ENCODE results near the gene ALDH1A3.

Gene ALDH1A3

DNA sequence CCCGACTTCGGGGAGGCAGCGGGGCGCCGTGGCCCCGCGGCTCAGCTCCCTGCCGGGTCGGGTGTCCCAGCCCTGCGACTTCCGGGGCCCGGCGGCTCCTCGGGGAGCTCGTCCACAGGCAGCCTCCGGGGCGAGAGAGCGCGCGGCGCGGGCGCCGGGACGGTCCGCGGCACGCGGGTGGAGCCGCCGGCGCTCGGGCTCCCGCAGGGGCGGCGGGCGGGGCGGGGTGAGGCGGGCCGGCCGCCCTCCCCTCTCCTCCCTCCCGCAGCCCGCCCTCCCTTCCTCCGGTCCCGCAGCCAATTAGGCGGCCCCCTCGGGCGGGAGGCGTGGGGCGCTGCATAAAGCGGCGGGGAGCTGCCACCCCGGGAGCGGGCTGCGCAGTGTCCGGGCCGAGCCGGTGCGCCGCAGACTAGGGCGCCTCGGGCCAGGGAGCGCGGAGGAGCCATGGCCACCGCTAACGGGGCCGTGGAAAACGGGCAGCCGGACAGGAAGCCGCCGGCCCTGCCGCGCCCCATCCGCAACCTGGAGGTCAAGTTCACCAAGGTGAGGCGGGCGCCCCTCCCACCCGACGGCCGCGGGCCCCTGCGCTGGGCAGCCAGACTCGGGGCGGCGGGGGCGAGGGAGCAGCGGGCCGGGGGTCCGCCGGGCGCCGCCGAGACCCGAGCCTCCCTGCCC lies at the start of gene ALDH1A3:
Gene ALDH1A3 (plus strand): TSS at position 368 of the 675 bp plus-strand sequence. CDS start 77 bp downstream, at position 445.
- Histone ChIP-seq H3K27ac (ENCODE audit: low read depth, low read length) (no peak within 1 kb of the TSS), H3K4me1 (ENCODE audit: control insufficient read depth in 5 of 5, insufficient read depth in 5 of 5, low read length in 5 of 5) (peaks cover 0 to 15% (median 7%) of the 10 kb centered on the region in 5 donors), H3K4me3 (ENCODE audit: low read depth in 1 of 5, low read length in 5 of 5) (peak within 1 kb of the TSS; percentile 40 to 68 (median 57)), H3K27me3 (ENCODE audit: control insufficient read depth in 5 of 5, insufficient read depth in 4 of 5, low read length in 5 of 5) (peaks cover 0 to 29% (median 14%) of the 10 kb centered on the region in 5 donors), H3K9me3 (ENCODE audit: control insufficient read depth in 5 of 5, low read length in 5 of 5) (no peaks in the 10 kb centered on the region), H3K9ac (ENCODE audit: low read length in 5 of 5) (peak within 1 kb of the TSS in 2 of 5 donors; percentile 20 to 66), H3K36me3 (ENCODE audit: control insufficient read depth in 5 of 5, insufficient read depth in 5 of 5, low read length in 5 of 5) (no peaks in the 10 kb centered on the region)

DNA sequence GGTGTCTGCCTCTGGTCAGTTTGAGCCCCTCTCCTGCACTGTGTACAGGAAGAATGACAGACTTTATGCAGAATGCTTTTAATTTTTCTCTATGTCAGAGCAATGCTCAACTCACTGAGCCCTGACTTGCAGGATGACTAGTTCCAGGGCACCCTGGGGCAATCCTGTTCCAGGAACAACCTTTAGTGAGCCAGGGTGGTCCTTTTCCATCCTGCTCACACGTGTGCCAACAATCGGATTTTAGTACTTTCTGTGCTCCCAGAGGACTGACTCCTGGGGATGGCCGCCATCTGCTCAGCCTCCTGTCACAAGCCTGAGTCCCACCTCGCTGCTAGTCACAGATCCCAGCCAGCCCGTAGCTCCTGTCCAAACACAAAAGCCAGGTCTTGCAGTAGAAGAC lies 48.2 kb upstream of the ALDH1A3 start:
- Histone ChIP-seq H3K27ac (ENCODE audit: low read depth, low read length) (no peak overlapping the region), H3K27me3 (ENCODE audit: control insufficient read depth in 5 of 5, insufficient read depth in 4 of 5, low read length in 5 of 5) (no peaks in the 10 kb centered on the region), H3K4me3 (ENCODE audit: low read depth in 1 of 5, low read length in 5 of 5) (no peak overlapping the region), H3K9ac (ENCODE audit: low read length in 5 of 5) (no peak overlapping the region), H3K9me3 (ENCODE audit: control insufficient read depth in 5 of 5, low read length in 5 of 5) (peaks cover 0 to 8% (median 4%) of the 10 kb centered on the region in 5 donors), H3K4me1 (ENCODE audit: control insufficient read depth in 5 of 5, insufficient read depth in 5 of 5, low read length in 5 of 5) (no peaks in the 10 kb centered on the region), H3K36me3 (ENCODE audit: control insufficient read depth in 5 of 5, insufficient read depth in 5 of 5, low read length in 5 of 5) (no peaks in the 10 kb centered on the region)

- no peak overlapping the region for H3K27ac ChIP-seq (ENCODE audit: low read depth, low read length)
- H3K9me3 ChIP-seq (ENCODE audit: control insufficient read depth in 5 of 5, low read length in 5 of 5) = peaks cover 0 to 8% (median 4%) of the 10 kb centered on the region in 5 donors
- no peak overlapping the region for H3K9ac ChIP-seq (ENCODE audit: low read length in 5 of 5)
- no peaks in the 10 kb centered on the region for H3K36me3 ChIP-seq (ENCODE audit: control insufficient read depth in 5 of 5, insufficient read depth in 5 of 5, low read length in 5 of 5)
- H3K27me3 ChIP-seq (ENCODE audit: control insufficient read depth in 5 of 5, insufficient read depth in 4 of 5, low read length in 5 of 5) = no peaks in the 10 kb centered on the region
- H3K4me1 ChIP-seq (ENCODE audit: control insufficient read depth in 5 of 5, insufficient read depth in 5 of 5, low read length in 5 of 5) = no peaks in the 10 kb centered on the region
- H3K4me3 ChIP-seq (ENCODE audit: low read depth in 1 of 5, low read length in 5 of 5) = no peak overlapping the region
Measured at GRCh38 chr15:100832149-100832942, 47.3 kb upstream of the ALDH1A3 start.

GRCh38 chr15:100833417-100834389 lies 45.9 kb upstream of the ALDH1A3 start:
- Histone ChIP-seq H3K9me3 (ENCODE audit: control insufficient read depth in 5 of 5, low read length in 5 of 5) (no peaks in the 10 kb centered on the region), H3K27me3 (ENCODE audit: control insufficient read depth in 5 of 5, insufficient read depth in 4 of 5, low read length in 5 of 5) (no peaks in the 10 kb centered on the region), H3K9ac (ENCODE audit: low read length in 5 of 5) (no peak overlapping the region), H3K36me3 (ENCODE audit: control insufficient read depth in 5 of 5, insufficient read depth in 5 of 5, low read length in 5 of 5) (no peaks in the 10 kb centered on the region), H3K4me3 (ENCODE audit: low read depth in 1 of 5, low read length in 5 of 5) (no peak overlapping the region), H3K27ac (ENCODE audit: low read depth, low read length) (no peak overlapping the region), H3K4me1 (ENCODE audit: control insufficient read depth in 5 of 5, insufficient read depth in 5 of 5, low read length in 5 of 5) (no peaks in the 10 kb centered on the region)

DNA sequence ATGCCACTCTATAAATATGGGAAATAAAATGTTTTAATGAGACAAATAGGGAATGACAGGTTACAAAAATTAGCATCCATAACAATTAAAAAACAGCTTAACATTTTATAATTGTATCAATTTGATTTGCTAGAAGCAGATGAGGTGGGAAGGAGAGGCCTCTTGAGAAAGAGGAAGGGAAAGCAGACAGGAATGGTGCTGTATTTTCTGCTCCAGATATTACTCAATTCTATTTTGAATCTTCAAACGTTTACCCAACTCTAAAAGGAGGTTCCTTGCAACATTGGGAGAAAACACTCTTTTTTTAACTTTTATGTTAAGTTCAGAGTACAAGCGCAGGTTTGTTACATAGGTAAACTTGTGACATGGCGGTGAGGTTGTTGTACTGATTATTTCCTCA lies 44.9 kb upstream of the ALDH1A3 start:
- Histone ChIP-seq H3K27ac (ENCODE audit: low read depth, low read length) (no peak overlapping the region), H3K9ac (ENCODE audit: low read length in 5 of 5) (no peak overlapping the region), H3K36me3 (ENCODE audit: control insufficient read depth in 5 of 5, insufficient read depth in 5 of 5, low read length in 5 of 5) (no peaks in the 10 kb centered on the region), H3K27me3 (ENCODE audit: control insufficient read depth in 5 of 5, insufficient read depth in 4 of 5, low read length in 5 of 5) (no peaks in the 10 kb centered on the region), H3K9me3 (ENCODE audit: control insufficient read depth in 5 of 5, low read length in 5 of 5) (no peaks in the 10 kb centered on the region), H3K4me1 (ENCODE audit: control insufficient read depth in 5 of 5, insufficient read depth in 5 of 5, low read length in 5 of 5) (no peaks in the 10 kb centered on the region), H3K4me3 (ENCODE audit: low read depth in 1 of 5, low read length in 5 of 5) (no peak overlapping the region)

DNA sequence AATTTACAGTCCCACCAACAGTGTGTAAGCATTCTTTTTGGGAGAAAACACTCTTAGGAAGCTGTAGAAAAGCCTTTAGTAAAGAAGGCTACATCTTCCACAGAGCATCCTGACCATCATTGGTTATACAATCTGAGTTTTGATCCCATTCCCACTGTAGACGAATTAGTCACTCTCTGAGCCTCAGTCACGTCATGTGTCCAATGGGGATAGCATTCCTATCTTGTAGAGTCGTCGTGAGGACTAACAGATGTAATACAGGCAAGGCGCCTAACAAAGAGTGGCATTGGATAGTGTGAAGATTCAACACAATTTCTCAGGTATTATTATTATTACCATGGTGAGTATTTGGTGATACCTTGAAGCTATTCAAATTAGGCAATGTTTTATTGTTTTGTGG lies 44.0 kb upstream of the ALDH1A3 start:
- no peaks in the 10 kb centered on the region for H3K27me3 ChIP-seq (ENCODE audit: control insufficient read depth in 5 of 5, insufficient read depth in 4 of 5, low read length in 5 of 5)
- no peaks in the 10 kb centered on the region for H3K36me3 ChIP-seq (ENCODE audit: control insufficient read depth in 5 of 5, insufficient read depth in 5 of 5, low read length in 5 of 5)
- no peak overlapping the region for H3K9ac ChIP-seq (ENCODE audit: low read length in 5 of 5)

GRCh38 chr15:100836501-100836900 lies 43.1 kb upstream of the ALDH1A3 start:
- Histone ChIP-seq H3K27ac (ENCODE audit: low read depth, low read length) (no peak overlapping the region), H3K4me3 (ENCODE audit: low read depth in 1 of 5, low read length in 5 of 5) (no peak overlapping the region), H3K27me3 (ENCODE audit: control insufficient read depth in 5 of 5, insufficient read depth in 4 of 5, low read length in 5 of 5) (no peaks in the 10 kb centered on the region), H3K9me3 (ENCODE audit: control insufficient read depth in 5 of 5, low read length in 5 of 5) (no peaks in the 10 kb centered on the region), H3K9ac (ENCODE audit: low read length in 5 of 5) (no peak overlapping the region), H3K4me1 (ENCODE audit: control insufficient read depth in 5 of 5, insufficient read depth in 5 of 5, low read length in 5 of 5) (no peaks in the 10 kb centered on the region), H3K36me3 (ENCODE audit: control insufficient read depth in 5 of 5, insufficient read depth in 5 of 5, low read length in 5 of 5) (no peaks in the 10 kb centered on the region)

More for the DNA sequence above, 44.0 kb upstream of the ALDH1A3 start:
- Histone ChIP-seq H3K9me3 (ENCODE audit: control insufficient read depth in 5 of 5, low read length in 5 of 5) (no peaks in the 10 kb centered on the region), H3K4me1 (ENCODE audit: control insufficient read depth in 5 of 5, insufficient read depth in 5 of 5, low read length in 5 of 5) (no peaks in the 10 kb centered on the region), H3K4me3 (ENCODE audit: low read depth in 1 of 5, low read length in 5 of 5) (no peak overlapping the region), H3K27ac (ENCODE audit: low read depth, low read length) (no peak overlapping the region)

DNA sequence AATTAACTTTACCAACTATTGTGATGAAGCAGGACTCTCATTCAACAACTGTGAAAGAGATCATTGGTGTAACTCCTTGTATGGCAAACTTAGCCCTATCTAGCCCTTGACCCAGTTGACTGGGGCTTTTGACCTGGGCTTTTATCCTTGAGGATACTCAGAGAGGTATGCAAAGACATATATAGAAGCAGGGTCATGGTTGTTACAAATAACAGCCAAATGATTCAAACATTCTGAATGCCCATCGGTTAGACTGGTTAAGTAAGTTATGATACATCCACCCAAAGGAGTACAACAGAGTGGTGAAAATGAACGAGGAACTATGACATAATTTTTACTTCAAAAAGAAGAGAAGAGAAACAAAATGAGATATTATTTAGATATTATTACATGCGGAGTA lies 38.2 kb upstream of the ALDH1A3 start:
- H3K27me3 ChIP-seq (ENCODE audit: control insufficient read depth in 5 of 5, insufficient read depth in 4 of 5, low read length in 5 of 5) = no peaks in the 10 kb centered on the region
- H3K9ac ChIP-seq (ENCODE audit: low read length in 5 of 5) = no peak overlapping the region
- H3K9me3 ChIP-seq (ENCODE audit: control insufficient read depth in 5 of 5, low read length in 5 of 5) = no peaks in the 10 kb centered on the region
- no peaks in the 10 kb centered on the region for H3K36me3 ChIP-seq (ENCODE audit: control insufficient read depth in 5 of 5, insufficient read depth in 5 of 5, low read length in 5 of 5)
- H3K4me3 ChIP-seq (ENCODE audit: low read depth in 1 of 5, low read length in 5 of 5) = no peak overlapping the region
- H3K4me1 ChIP-seq (ENCODE audit: control insufficient read depth in 5 of 5, insufficient read depth in 5 of 5, low read length in 5 of 5) = no peaks in the 10 kb centered on the region
- no peak overlapping the region for H3K27ac ChIP-seq (ENCODE audit: low read depth, low read length)

DNA sequence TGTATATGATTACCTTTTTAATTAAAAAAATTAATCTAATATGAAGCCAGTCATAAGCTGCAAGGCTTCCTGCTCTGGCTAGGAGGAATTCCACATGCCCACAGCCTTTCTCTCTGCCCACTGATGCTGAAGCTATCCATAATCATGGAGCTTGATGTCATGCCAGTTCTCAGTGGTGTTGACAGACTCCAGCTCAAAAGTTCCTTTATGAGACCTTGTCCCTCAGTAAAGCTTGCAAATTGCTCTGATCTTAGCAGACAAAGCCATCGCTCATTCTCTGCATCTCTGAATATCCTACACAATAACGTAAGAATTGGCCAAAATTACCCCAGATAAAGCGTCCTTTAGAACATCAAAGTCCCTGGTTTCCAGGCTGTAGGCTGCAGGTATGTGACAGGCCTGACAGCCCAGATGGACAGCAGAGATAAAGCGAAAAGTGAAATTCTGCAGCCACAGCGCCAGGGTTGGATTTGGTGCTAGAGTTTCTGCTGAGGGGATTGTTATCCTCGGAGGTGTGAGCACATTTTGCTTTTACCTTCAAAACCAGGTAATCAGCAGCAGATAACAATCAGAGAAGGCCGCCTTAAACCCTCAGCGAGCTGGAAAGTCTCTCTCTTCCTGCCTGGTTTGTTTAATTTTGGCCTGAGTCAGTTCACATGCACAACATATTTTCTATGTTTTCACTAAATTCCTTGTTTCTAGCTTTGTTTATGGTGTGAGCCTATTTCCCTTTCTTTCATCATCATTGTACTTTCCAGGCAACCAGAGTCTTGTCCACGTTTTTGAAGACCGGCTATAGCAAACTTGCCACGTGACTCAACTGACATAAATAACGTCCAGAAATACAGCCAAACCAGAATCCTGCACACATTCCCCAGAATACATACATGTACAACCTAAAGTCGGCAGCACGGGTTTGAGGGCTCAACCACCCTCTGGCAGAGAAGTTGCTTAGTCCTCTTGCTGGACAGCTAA lies 36.6 kb upstream of the ALDH1A3 start:
- H3K9ac ChIP-seq (ENCODE audit: low read length in 5 of 5) = no peak overlapping the region
- H3K36me3 ChIP-seq (ENCODE audit: control insufficient read depth in 5 of 5, insufficient read depth in 5 of 5, low read length in 5 of 5) = no peaks in the 10 kb centered on the region
- H3K4me3 ChIP-seq (ENCODE audit: low read depth in 1 of 5, low read length in 5 of 5) = no peak overlapping the region
- no peak overlapping the region for H3K27ac ChIP-seq (ENCODE audit: low read depth, low read length)
- no peaks in the 10 kb centered on the region for H3K9me3 ChIP-seq (ENCODE audit: control insufficient read depth in 5 of 5, low read length in 5 of 5)
- no peaks in the 10 kb centered on the region for H3K27me3 ChIP-seq (ENCODE audit: control insufficient read depth in 5 of 5, insufficient read depth in 4 of 5, low read length in 5 of 5)
- no peaks in the 10 kb centered on the region for H3K4me1 ChIP-seq (ENCODE audit: control insufficient read depth in 5 of 5, insufficient read depth in 5 of 5, low read length in 5 of 5)
